HCT116 (cell line): ENCODE data around the gene GAD1. TPM values are rescaled to one million over a fixed set of nuclear protein-coding genes. Genes with fewer than 3 reads are reported as not detected.

Source experiments
- ATAC-seq: fragments of 200-7000 bp; cut with Tn5 transposase; 2 replicates; pipeline ENCODE4 v1.9.1; 2020; ENCODE audit warnings: mild to moderate bottlenecking, moderate library complexity
- BruUV-seq: library from RNA; stranded (reverse); fragments of 400-500 nt; replicated peaks from 2 replicates; lab custom pipeline; 2021; lab: Mats Ljungman, UMichigan
- CTCF ChIA-PET: fragments of 300-600 bp; sonication (Branson Sonifier 250); formaldehyde crosslinking; loops from one replicate; lab custom pipeline; 2021; ENCODE audit warnings: antibody characterized with exemption; lab: Charles Lee
- POLR2A ChIA-PET: fragments of 300-600, 350-600 bp; sonication (Branson Sonifier 250); formaldehyde crosslinking; loops from one replicate; lab custom pipeline; 2021; ENCODE audit warnings: antibody characterized with exemption; lab: Charles Lee
- RAD21 ChIA-PET, 2 experiments: fragments of 300-600 bp; sonication (Branson Sonifier 250); formaldehyde crosslinking; loops; one replicate each; lab custom pipeline; 2023; ENCODE audit warnings: low total read pairs in 2 of 2; ENCODE audit not compliant: uncharacterized antibody in 2 of 2, unreplicated experiment in 2 of 2, low non-redundant PET in 1 of 2; lab: Charles Lee
- DNase-seq: peaks from one replicate; pipeline ENCODE4 v3.0.0-alpha.2; 2010; ENCODE audit warnings: low read depth, low spot score
- H2AFZ ChIP-seq: fragments of 200-600 bp; shearing (Covaris generic), sonication (generic); 2 replicates; pipeline ENCODE4 v1.6.1; 2017; ENCODE audit warnings: low read depth, mixed run types, mixed read lengths, antibody characterized with exemption, low read length; ENCODE audit not compliant: poor library complexity, severe bottlenecking
- H3K27ac ChIP-seq: 2 replicates; pipeline ENCODE4 v1.5.1; 2012; ENCODE audit warnings: low read depth, low read length
- H3K27me3 ChIP-seq: fragments of 200-600 bp; sonication (generic); 2 replicates; pipeline ENCODE4 v1.6.1; 2016; ENCODE audit warnings: mixed run types, low read length, mixed read lengths; ENCODE audit not compliant: insufficient read depth
- H3K36me3 ChIP-seq, 2 experiments: fragments of 200-500 bp in 1 of 2; fragments of 200-600 bp in 1 of 2; sonication (Bioruptor generic) in 1 of 2; sonication (generic) in 1 of 2; 2 replicates each; pipeline versions ENCODE4 v1.5.1 to v1.6.1; 2014 to 2016; ENCODE audit warnings: low read length in 2 of 2, inconsistent platforms in 1 of 2, mixed read lengths in 1 of 2, mixed run types in 1 of 2; ENCODE audit not compliant: insufficient read depth in 2 of 2, control insufficient read depth in 1 of 2
- H3K4me1 ChIP-seq, 2 experiments: fragments of 200-600 bp in 1 of 2; sonication (generic) in 1 of 2; 2 replicates each; pipeline versions ENCODE4 v1.5.1 to v1.6.1; 2012 to 2017; ENCODE audit warnings: low read length in 2 of 2, inconsistent platforms in 1 of 2, mild to moderate bottlenecking in 1 of 2, mixed read lengths in 1 of 2, mixed run types in 1 of 2, moderate library complexity in 1 of 2; ENCODE audit not compliant: insufficient read depth in 2 of 2, control insufficient read depth in 1 of 2
- H3K4me2 ChIP-seq: fragments of 200-600 bp; sonication (generic); 2 replicates; pipeline ENCODE4 v1.6.1; 2017; ENCODE audit warnings: mixed run types, low read length, mixed read lengths
- H3K4me3 ChIP-seq, 2 experiments: fragments of 200-600 bp in 1 of 2; sonication (generic) in 1 of 2; replicated peaks in 1 of 2; 2 replicates each; pipeline ENCODE4 v1.5.1; 2011 to 2016; ENCODE audit warnings: low read length in 2 of 2, control low read depth in 1 of 2, low read depth in 1 of 2, mild to moderate bottlenecking in 1 of 2, mixed read lengths in 1 of 2, mixed run types in 1 of 2
- H3K79me2 ChIP-seq: fragments of 200-600 bp; sonication (generic); 2 replicates; pipeline ENCODE4 v1.6.1; 2017; ENCODE audit warnings: mild to moderate bottlenecking, mixed run types, low read length, moderate library complexity, mixed read lengths; ENCODE audit not compliant: insufficient read depth
- H3K9ac ChIP-seq: fragments of 200-600 bp; sonication (generic); 2 replicates; pipeline ENCODE4 v1.6.1; 2016; ENCODE audit warnings: low read length, mixed read lengths
- H3K9me2 ChIP-seq: fragments of 200-600 bp; sonication (generic), shearing (Covaris generic); 2 replicates; pipeline ENCODE4 v1.6.1; 2017; ENCODE audit warnings: mixed run types, mild to moderate bottlenecking, moderate library complexity; ENCODE audit not compliant: insufficient read depth
- H3K9me3 ChIP-seq, 2 experiments: fragments of 200-500 bp in 1 of 2; fragments of 200-600 bp in 1 of 2; sonication (Bioruptor generic) in 1 of 2; sonication (generic) in 1 of 2; 2 replicates each; pipeline ENCODE4 v1.6.1; 2014 to 2017; ENCODE audit warnings: low read length in 2 of 2, mixed read lengths in 2 of 2, inconsistent platforms in 1 of 2, low read depth in 1 of 2, mild to moderate bottlenecking in 1 of 2, mixed run types in 1 of 2, moderate library complexity in 1 of 2; ENCODE audit not compliant: control insufficient read depth in 1 of 2, insufficient read depth in 1 of 2
- H4K20me1 ChIP-seq: fragments of 200-600 bp; sonication (generic), shearing (Covaris generic); 2 replicates; pipeline ENCODE4 v1.6.1; 2017; ENCODE audit warnings: mixed run types, mild to moderate bottlenecking, moderate library complexity; ENCODE audit not compliant: insufficient read depth
- CEBPB ChIP-seq: IDR thresholded peaks from 2 replicates; pipeline ENCODE4 v1.6.1; 2012; ENCODE audit warnings: low read depth
- CTCF ChIP-seq, 3 experiments: fragments of 200-600 bp in 1 of 3; sonication (generic) in 1 of 3; IDR thresholded peaks in 2 of 3; conservative IDR thresholded peaks in 1 of 3; 2 replicates each; pipeline ENCODE4 v1.5.1; 2012 to 2017; ENCODE audit warnings: low read depth in 2 of 3, low read length in 2 of 3, antibody characterized with exemption in 1 of 3, borderline replicate concordance in 1 of 3, control low read depth in 1 of 3, mild to moderate bottlenecking in 1 of 3, mixed read lengths in 1 of 3, mixed run types in 1 of 3, moderate library complexity in 1 of 3; ENCODE audit not compliant: insufficient read depth in 1 of 3
- EGR1 ChIP-seq: IDR thresholded peaks from 2 replicates; pipeline ENCODE4 v1.6.1; 2012; ENCODE audit warnings: low read depth
- EZH2 ChIP-seq: fragments of 200-600 bp; sonication (generic); IDR thresholded peaks from 2 replicates; pipeline ENCODE4 v1.6.1; 2017; ENCODE audit warnings: antibody characterized with exemption, mixed run types
- EZH2phosphoT487 ChIP-seq: fragments of 200-600 bp; IDR thresholded peaks from 2 replicates; pipeline ENCODE4 v1.6.1; 2018; ENCODE audit warnings: antibody characterized with exemption, borderline replicate concordance
- JUND ChIP-seq: IDR thresholded peaks from 2 replicates; pipeline ENCODE4 v1.6.1; 2012
- POLR2AphosphoS5 ChIP-seq: IDR thresholded peaks from 2 replicates; pipeline ENCODE4 v1.6.1; 2011; ENCODE audit warnings: mild to moderate bottlenecking, low read depth, low read length, moderate library complexity
- SIN3A ChIP-seq: IDR thresholded peaks from 2 replicates; pipeline ENCODE4 v1.6.1; 2012; ENCODE audit warnings: low read depth
- SP1 ChIP-seq: IDR thresholded peaks from 2 replicates; pipeline ENCODE4 v1.6.1; 2012; ENCODE audit warnings: low read depth
- intact Hi-C: fragments of 100-400 bp; cut with micrococcal nuclease; formaldehyde crosslinking; loops from 2 replicates; pipeline ENCODE4 v1.10.0; 2022
- total RNA-seq: library from RNA; stranded (reverse); gene quantifications from one replicate; pipeline ENCODE4 v1.2.1, GENCODE V29; 2021; ENCODE audit not compliant: unreplicated experiment

Gene GAD1
- total RNA-seq, 1 experiment from 2014 or later = 11.0 TPM

GRCh38 chr2:170881840-170882239, 65.2 kb downstream of the GAD1 start (continued):
- TF ChIP-seq SP1 = no peak
- no peak for TF ChIP-seq EGR1
- TF ChIP-seq JUND = no peak
- no peak for TF ChIP-seq CEBPB
- TF ChIP-seq EZH2 = no peak
- TF ChIP-seq, all 23 proteins: peak for 0

GRCh38 chr2:170882758-170883157, 66.1 kb downstream of the GAD1 start:
- H3K79me2 ChIP-seq = no peaks in the 10 kb centered on the region
- ATAC-seq = no peak
- H3K9ac ChIP-seq = no peak overlapping the region
- no peaks in the 10 kb centered on the region for H3K9me2 ChIP-seq
- no peaks in the 10 kb centered on the region for H3K9me3 ChIP-seq
- BruUV-seq = no TSS peak
- no peak overlapping the region for H3K4me2 ChIP-seq
- intact Hi-C loops = no loop called here
- H3K36me3 ChIP-seq = no peaks in the 10 kb centered on the region
- H3K4me3 ChIP-seq = no peak overlapping the region
- no peak for TF ChIP-seq EZH2phosphoT487
- no peak overlapping the region for H3K27ac ChIP-seq
- CTCF ChIA-PET = interaction anchor here (3.2 kb wide), 1 partner anchor 10 kb away, joined by 13 read pairs; no protein-coding TSS in a partner anchor
- H3K27me3 ChIP-seq = no peaks in the 10 kb centered on the region
- no peaks in the 10 kb centered on the region for H3K4me1 ChIP-seq
- RAD21 ChIA-PET = no interaction called here
- POLR2A ChIA-PET = no interaction called here
- no peak overlapping the region for H2AFZ ChIP-seq
- no peaks in the 10 kb centered on the region for H4K20me1 ChIP-seq
- no peak for DNase-seq

GRCh38 chr2:170883683-170884082, 67.0 kb downstream of the GAD1 start:
- Histone ChIP-seq H3K4me2 (no peak overlapping the region), H3K9me2 (no peaks in the 10 kb centered on the region), H3K9ac (no peak overlapping the region), H3K36me3 (no peaks in the 10 kb centered on the region), H3K27ac (no peak overlapping the region), H3K9me3 (no peaks in the 10 kb centered on the region), H4K20me1 (no peaks in the 10 kb centered on the region), H3K27me3 (no peaks in the 10 kb centered on the region), H3K79me2 (no peaks in the 10 kb centered on the region), H2AFZ (no peak overlapping the region), H3K4me1 (no peaks in the 10 kb centered on the region), H3K4me3 (no peak overlapping the region)
- ChIA-PET POLR2A (no interaction called here), RAD21 (no interaction called here), CTCF (interaction anchor here (3.2 kb wide), 1 partner anchor 11 kb away, joined by 13 read pairs; no protein-coding TSS in a partner anchor)
- TF ChIP-seq POLR2AphosphoS5 (no peak), CTCF (IDR thresholded peaks at IDR 0.05 in 2 of 3, conservative IDR thresholded peaks at IDR 0.05 in 1 of 3; ENCODE audit: borderline replicate concordance in 1 of 3, insufficient read depth in 1 of 3, low read depth in 2 of 3, low read length in 2 of 3) (no peak), EZH2 (no peak), SIN3A (no peak), EGR1 (no peak)
- intact Hi-C loops = no loop called here
- DNase-seq (no peak), ATAC-seq (no peak)
- no TSS peak for BruUV-seq
